ENCODE measurements around the gene C11orf98.
"Not testable (repeated sequence)": the region's sequence is repeated elsewhere in the genome, so short reads cannot be mapped to it uniquely, and the experiment has no call there.

The C11orf98 gene

GRCh38 chr11:62705880-62706849 lies 41.2 kb upstream of the C11orf98 start:
- DNase-seq (ENCODE audit: insufficient read length) (peak; percentile 95), FAIRE-seq (peak; percentile 94)
- TF ChIP-seq POLR2AphosphoS5 (IDR thresholded peaks at IDR 0.05; ENCODE audit: low read depth, low read length) (no peak; the same call in 1 of the 2 replicates), POLR2A (IDR thresholded peaks at IDR 0.05; ENCODE audit: low read depth, low read length) (peak; percentile 66; the same call in 1 of the 2 replicates), TAF1 (IDR thresholded peaks at IDR 0.05; ENCODE audit: borderline replicate concordance, low read depth, low read length) (no peak)

- DNase-seq (ENCODE audit: insufficient read length) = no peak
- FAIRE-seq = no peak
- TF ChIP-seq POLR2AphosphoS5 (IDR thresholded peaks at IDR 0.05; ENCODE audit: low read depth, low read length) (no peak), POLR2A (IDR thresholded peaks at IDR 0.05; ENCODE audit: low read depth, low read length) (no peak), TAF1 (IDR thresholded peaks at IDR 0.05; ENCODE audit: borderline replicate concordance, low read depth, low read length) (no peak)
These were observed 40.4 kb upstream of the C11orf98 start for GRCh38 chr11:62705413-62705812.

GRCh38 chr11:62703921-62704320 lies 38.9 kb upstream of the C11orf98 start:
- DNase-seq (ENCODE audit: insufficient read length); FAIRE-seq: not testable (repeated sequence)

GRCh38 chr11:62702246-62702645 lies 37.2 kb upstream of the C11orf98 start:
- FAIRE-seq (no peak), DNase-seq (ENCODE audit: insufficient read length) (no peak)
- TF ChIP-seq POLR2AphosphoS5 (IDR thresholded peaks at IDR 0.05; ENCODE audit: low read depth, low read length) = no peak
- no peak for TF ChIP-seq TAF1 (IDR thresholded peaks at IDR 0.05; ENCODE audit: borderline replicate concordance, low read depth, low read length)
- TF ChIP-seq POLR2A (IDR thresholded peaks at IDR 0.05; ENCODE audit: low read depth, low read length) = no peak

GRCh38 chr11:62694455-62695167 lies 29.6 kb upstream of the C11orf98 start:
- peak; percentile 90 for FAIRE-seq
- DNase-seq (ENCODE audit: insufficient read length) = peak; percentile 66
- TF ChIP-seq POLR2A (IDR thresholded peaks at IDR 0.05; ENCODE audit: low read depth, low read length) (no peak), TAF1 (IDR thresholded peaks at IDR 0.05; ENCODE audit: borderline replicate concordance, low read depth, low read length) (no peak), POLR2AphosphoS5 (IDR thresholded peaks at IDR 0.05; ENCODE audit: low read depth, low read length) (no peak)

GRCh38 chr11:62693624-62694023 lies 28.6 kb upstream of the C11orf98 start:
- DNase-seq (ENCODE audit: insufficient read length); FAIRE-seq: not testable (repeated sequence)

- no peak for DNase-seq (ENCODE audit: insufficient read length)
- TF ChIP-seq POLR2A (IDR thresholded peaks at IDR 0.05; ENCODE audit: low read depth, low read length) (no peak), POLR2AphosphoS5 (IDR thresholded peaks at IDR 0.05; ENCODE audit: low read depth, low read length) (no peak), TAF1 (IDR thresholded peaks at IDR 0.05; ENCODE audit: borderline replicate concordance, low read depth, low read length) (no peak)
- FAIRE-seq = peak; percentile 17
These were observed 24.6 kb upstream of the C11orf98 start, which contains the start of gene LRRN4CL for GRCh38 chr11:62689421-62690183. Gene LRRN4CL, minus strand, starts transcription at chr11:62689530. Its CDS starts 1,022 bp downstream, at chr11:62688508.

GRCh38 chr11:62688491-62688890 lies 23.5 kb upstream of the C11orf98 start:
- FAIRE-seq = no peak
- TF ChIP-seq POLR2AphosphoS5 (IDR thresholded peaks at IDR 0.05; ENCODE audit: low read depth, low read length) (no peak), TAF1 (IDR thresholded peaks at IDR 0.05; ENCODE audit: borderline replicate concordance, low read depth, low read length) (no peak), POLR2A (IDR thresholded peaks at IDR 0.05; ENCODE audit: low read depth, low read length) (no peak)
- DNase-seq (ENCODE audit: insufficient read length) = no peak

- FAIRE-seq (no peak), DNase-seq (ENCODE audit: insufficient read length) (no peak)
- TF ChIP-seq POLR2A (IDR thresholded peaks at IDR 0.05; ENCODE audit: low read depth, low read length) (no peak), POLR2AphosphoS5 (IDR thresholded peaks at IDR 0.05; ENCODE audit: low read depth, low read length) (no peak), TAF1 (IDR thresholded peaks at IDR 0.05; ENCODE audit: borderline replicate concordance, low read depth, low read length) (no peak)
These were observed 22.7 kb upstream of the C11orf98 start for GRCh38 chr11:62687508-62688396.

GRCh38 chr11:62682518-62682917 lies 17.5 kb upstream of the C11orf98 start:
- no peak for FAIRE-seq
- no peak for DNase-seq (ENCODE audit: insufficient read length)
- TF ChIP-seq POLR2A (IDR thresholded peaks at IDR 0.05; ENCODE audit: low read depth, low read length) = no peak
- no peak for TF ChIP-seq TAF1 (IDR thresholded peaks at IDR 0.05; ENCODE audit: borderline replicate concordance, low read depth, low read length)
- TF ChIP-seq POLR2AphosphoS5 (IDR thresholded peaks at IDR 0.05; ENCODE audit: low read depth, low read length) = no peak
